Measurements from ENCODE around the gene CDCA8. TPM values are rescaled to one million over a fixed set of nuclear protein-coding genes. Genes with fewer than 3 reads are reported as not detected.

CDCA8 gene
- total RNA-seq, 1 experiment from 2014 or later: 64.7 TPM

DNA sequence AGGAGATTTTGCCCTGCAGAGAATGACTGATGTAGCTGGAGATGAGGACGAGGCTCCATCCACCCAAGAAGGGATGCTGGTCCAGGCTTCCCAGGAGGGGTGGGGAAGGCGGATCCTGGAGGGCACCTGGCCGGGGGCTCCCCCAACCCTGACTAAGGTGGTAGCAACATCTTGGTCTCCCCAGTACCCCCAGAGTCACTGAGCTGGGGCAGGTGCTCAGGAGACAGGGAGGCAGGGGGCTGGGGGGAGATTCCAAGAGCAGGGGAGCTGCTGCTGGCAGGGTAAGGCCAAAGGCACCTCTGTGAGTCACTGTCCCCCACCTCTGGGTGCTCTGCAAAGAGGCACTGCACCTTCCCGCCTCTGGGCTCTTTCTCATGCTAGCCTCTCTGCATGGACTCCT, 24.0 kb downstream of the CDCA8 start:
- H3K4me1 ChIP-seq (ENCODE audit: insufficient read depth, low read length, poor library complexity, severe bottlenecking): no peaks in the 10 kb centered on the region
- intact Hi-C loops (cut with micrococcal nuclease; ENCODE audit: unreplicated experiment): no loop called here
- POLR2A ChIA-PET (ENCODE audit: low non-redundant PET): no interaction called here
- H3K36me3 ChIP-seq (ENCODE audit: insufficient read depth, low read length, poor library complexity, severe bottlenecking): peaks cover 6% of the 10 kb centered on the region
- CTCF ChIA-PET: no interaction called here
- H3K27ac ChIP-seq (ENCODE audit: low read depth, low read length, poor library complexity, severe bottlenecking): no peak overlapping the region
- TF ChIP-seq EZH2 (IDR thresholded peaks at IDR 0.05; ENCODE audit: borderline replicate concordance, low read depth, low read length, poor library complexity, severe bottlenecking): no peak
- TF ChIP-seq, protein P1, sequence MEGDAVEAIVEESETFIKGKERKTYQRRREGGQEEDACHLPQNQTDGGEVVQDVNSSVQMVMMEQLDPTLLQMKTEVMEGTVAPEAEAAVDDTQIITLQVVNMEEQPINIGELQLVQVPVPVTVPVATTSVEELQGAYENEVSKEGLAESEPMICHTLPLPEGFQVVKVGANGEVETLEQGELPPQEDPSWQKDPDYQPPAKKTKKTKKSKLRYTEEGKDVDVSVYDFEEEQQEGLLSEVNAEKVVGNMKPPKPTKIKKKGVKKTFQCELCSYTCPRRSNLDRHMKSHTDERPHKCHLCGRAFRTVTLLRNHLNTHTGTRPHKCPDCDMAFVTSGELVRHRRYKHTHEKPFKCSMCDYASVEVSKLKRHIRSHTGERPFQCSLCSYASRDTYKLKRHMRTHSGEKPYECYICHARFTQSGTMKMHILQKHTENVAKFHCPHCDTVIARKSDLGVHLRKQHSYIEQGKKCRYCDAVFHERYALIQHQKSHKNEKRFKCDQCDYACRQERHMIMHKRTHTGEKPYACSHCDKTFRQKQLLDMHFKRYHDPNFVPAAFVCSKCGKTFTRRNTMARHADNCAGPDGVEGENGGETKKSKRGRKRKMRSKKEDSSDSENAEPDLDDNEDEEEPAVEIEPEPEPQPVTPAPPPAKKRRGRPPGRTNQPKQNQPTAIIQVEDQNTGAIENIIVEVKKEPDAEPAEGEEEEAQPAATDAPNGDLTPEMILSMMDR (conservative IDR thresholded peaks at IDR 0.05; ENCODE audit: low read depth, low read length): no peak
- no peak for DNase-seq (ENCODE audit: low spot score)
- H3K9me3 ChIP-seq (ENCODE audit: low read depth, low read length, poor library complexity, severe bottlenecking): no peaks in the 10 kb centered on the region
- no peak overlapping the region for H3K4me3 ChIP-seq (ENCODE audit: low read depth, low read length, poor library complexity, severe bottlenecking)
- no peaks in the 10 kb centered on the region for H3K27me3 ChIP-seq (replicated peaks; ENCODE audit: insufficient read depth, low read depth, low read length, poor library complexity)
- BruUV-seq (replicated peaks): no TSS peak

DNA sequence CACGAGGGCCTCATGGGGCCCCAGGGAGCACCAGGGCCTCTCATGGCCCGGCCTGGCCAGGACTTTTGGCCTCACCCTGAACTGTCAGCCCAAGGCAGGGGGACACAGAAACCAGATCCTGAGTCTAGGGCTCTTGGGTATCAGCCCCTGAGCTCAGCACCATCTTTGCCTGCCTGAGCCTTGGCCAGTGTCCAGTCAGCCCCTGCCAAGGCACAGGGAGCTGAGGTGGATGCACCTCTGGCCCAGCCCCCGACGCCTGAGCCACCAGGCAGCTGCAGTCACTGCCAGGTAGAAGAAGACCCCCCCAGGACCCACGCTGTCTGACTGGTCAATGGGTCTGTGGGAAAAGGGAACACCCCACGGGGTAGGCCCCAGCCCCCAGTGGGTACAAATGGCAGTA, 25.3 kb downstream of the CDCA8 start:
- ChIA-PET POLR2A (ENCODE audit: low non-redundant PET) (no interaction called here), CTCF (interaction anchor here (0.5 kb wide), 1 partner anchor 1379 kb away, joined by 5 read pairs; no protein-coding TSS in a partner anchor)
- Histone ChIP-seq H3K27ac (ENCODE audit: low read depth, low read length, poor library complexity, severe bottlenecking) (no peak overlapping the region), H3K4me3 (ENCODE audit: low read depth, low read length, poor library complexity, severe bottlenecking) (no peak overlapping the region), H3K9me3 (ENCODE audit: low read depth, low read length, poor library complexity, severe bottlenecking) (no peaks in the 10 kb centered on the region), H3K36me3 (ENCODE audit: insufficient read depth, low read length, poor library complexity, severe bottlenecking) (no peaks in the 10 kb centered on the region), H3K27me3 (replicated peaks; ENCODE audit: insufficient read depth, low read depth, low read length, poor library complexity) (no peaks in the 10 kb centered on the region), H3K4me1 (ENCODE audit: insufficient read depth, low read length, poor library complexity, severe bottlenecking) (no peaks in the 10 kb centered on the region)
- TF ChIP-seq EZH2 (IDR thresholded peaks at IDR 0.05; ENCODE audit: borderline replicate concordance, low read depth, low read length, poor library complexity, severe bottlenecking): no peak
- TF ChIP-seq, protein P1 (conservative IDR thresholded peaks at IDR 0.05; ENCODE audit: low read depth, low read length): no peak
- no peak for DNase-seq (ENCODE audit: low spot score)
- no TSS peak for BruUV-seq (replicated peaks)
- intact Hi-C loops (cut with micrococcal nuclease; ENCODE audit: unreplicated experiment): no loop called here

DNA sequence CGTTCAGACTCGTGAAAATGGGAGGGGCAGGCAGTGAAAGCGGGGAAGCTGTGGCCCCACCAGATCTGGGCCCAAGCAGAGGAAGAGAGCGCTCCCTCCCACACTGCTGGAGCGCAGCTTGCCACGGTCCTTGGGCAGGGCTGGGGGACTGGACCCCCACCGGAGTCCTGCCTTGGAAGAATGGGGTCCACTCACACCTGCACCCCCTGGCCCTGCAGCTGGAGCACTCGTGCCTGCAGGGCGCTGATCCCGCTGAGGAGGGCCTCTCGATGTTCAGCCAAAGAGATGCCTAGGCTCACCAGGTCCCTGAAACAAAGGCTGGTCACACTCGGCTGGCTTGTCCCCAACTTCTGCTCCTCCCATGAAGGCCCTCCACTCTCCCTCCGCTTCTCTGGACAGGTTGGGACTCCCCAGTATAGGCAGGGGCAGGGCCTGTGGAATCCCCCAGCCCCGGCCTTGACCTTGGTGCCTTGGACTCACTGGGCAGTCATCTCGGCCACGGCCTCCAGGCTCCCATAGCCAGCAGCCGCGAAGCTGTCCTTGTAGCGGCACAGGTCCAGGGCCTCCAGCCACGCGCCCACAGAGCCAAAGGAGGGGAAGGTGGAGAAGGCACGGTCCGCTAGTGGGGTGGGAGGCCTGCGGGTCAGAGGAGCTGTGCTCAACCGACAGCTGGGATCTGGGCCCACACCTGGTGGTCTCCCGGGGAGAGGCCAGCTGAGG, 26.0 kb downstream of the CDCA8 start:
- DNase-seq (ENCODE audit: low spot score): no peak
- Histone ChIP-seq H3K27me3 (replicated peaks; ENCODE audit: insufficient read depth, low read depth, low read length, poor library complexity) (no peaks in the 10 kb centered on the region), H3K4me1 (ENCODE audit: insufficient read depth, low read length, poor library complexity, severe bottlenecking) (no peaks in the 10 kb centered on the region), H3K4me3 (ENCODE audit: low read depth, low read length, poor library complexity, severe bottlenecking) (no peak overlapping the region), H3K9me3 (ENCODE audit: low read depth, low read length, poor library complexity, severe bottlenecking) (no peaks in the 10 kb centered on the region), H3K36me3 (ENCODE audit: insufficient read depth, low read length, poor library complexity, severe bottlenecking) (no peaks in the 10 kb centered on the region), H3K27ac (ENCODE audit: low read depth, low read length, poor library complexity, severe bottlenecking) (no peak overlapping the region)
- BruUV-seq (replicated peaks): no TSS peak
- intact Hi-C loops (cut with micrococcal nuclease; ENCODE audit: unreplicated experiment): no loop called here
- ChIA-PET CTCF (interaction anchor here (0.5 kb wide), 1 partner anchor 1378 kb away, joined by 5 read pairs; no protein-coding TSS in a partner anchor), POLR2A (ENCODE audit: low non-redundant PET) (no interaction called here)
- TF ChIP-seq, protein P1 (conservative IDR thresholded peaks at IDR 0.05; ENCODE audit: low read depth, low read length): no peak
- TF ChIP-seq EZH2 (IDR thresholded peaks at IDR 0.05; ENCODE audit: borderline replicate concordance, low read depth, low read length, poor library complexity, severe bottlenecking): no peak

Measured in A673 (cell line).